HepG2 (cell line): ENCODE measurements around the gene NUP88. TPM values are rescaled to one million over a fixed set of nuclear protein-coding genes. Genes with fewer than 3 reads are reported as not detected.

Source experiments
- CBX1 ChIP-seq: IDR thresholded peaks from one replicate; pipeline ENCODE4 v1.6.1; 2016; ENCODE audit warnings: antibody characterized with exemption, low read depth
- DR1 ChIP-seq: sonication (generic); formaldehyde crosslinking; IDR thresholded peaks from 2 replicates; pipeline ENCODE4 v1.8.0; 2021; ENCODE audit warnings: mild to moderate bottlenecking, missing genetic modification reagents, inconsistent platforms
- ETV6 ChIP-seq: sonication (generic); formaldehyde crosslinking; conservative IDR thresholded peaks from 2 replicates; pipeline ENCODE4 v1.4.0; 2020; ENCODE audit warnings: missing genetic modification reagents
- GPN1 ChIP-seq: sonication (generic); formaldehyde crosslinking; IDR thresholded peaks from 2 replicates; pipeline ENCODE4 v1.5.1; 2020; ENCODE audit warnings: missing genetic modification reagents, borderline replicate concordance
- IKZF4 ChIP-seq: sonication (generic); formaldehyde crosslinking; IDR thresholded peaks from 2 replicates; pipeline ENCODE4 v1.5.1; 2020; ENCODE audit warnings: borderline replicate concordance, mild to moderate bottlenecking, low read depth, missing genetic modification reagents; ENCODE audit errors: not compliant biosample characterization
- PHB2 ChIP-seq: fragments of 450-650 bp; IDR thresholded peaks from 2 replicates; pipeline ENCODE4 v1.6.1; 2018; ENCODE audit not compliant: partially characterized antibody
- POLR2A ChIP-seq, 2 experiments: IDR thresholded peaks; 2 replicates each; pipeline ENCODE4 v1.6.1; 2011; ENCODE audit warnings: low read depth in 2 of 2, low read length in 2 of 2, mild to moderate bottlenecking in 1 of 2, moderate library complexity in 1 of 2; ENCODE audit not compliant: insufficient read depth in 1 of 2
- THAP11 ChIP-seq: IDR thresholded peaks from 2 replicates; pipeline ENCODE4 v1.6.1; 2016; ENCODE audit warnings: missing biosample characterization, missing genetic modification reagents
- ZNF224 ChIP-seq: sonication (generic); formaldehyde crosslinking; IDR thresholded peaks from 2 replicates; pipeline ENCODE4 v1.5.0; 2020; ENCODE audit warnings: mild to moderate bottlenecking, missing genetic modification reagents
- ZNF354B ChIP-seq: sonication (generic); formaldehyde crosslinking; IDR thresholded peaks from 2 replicates; pipeline ENCODE4 v1.8.0; 2022; ENCODE audit warnings: mild to moderate bottlenecking, missing genetic modification reagents
- ZNF670 ChIP-seq: sonication (generic); formaldehyde crosslinking; IDR thresholded peaks from 2 replicates; pipeline ENCODE4 v1.8.0; 2022; ENCODE audit warnings: mild to moderate bottlenecking, missing genetic modification reagents, borderline replicate concordance
- ZNF768 ChIP-seq: sonication (generic); formaldehyde crosslinking; IDR thresholded peaks from 2 replicates; pipeline ENCODE4 v1.4.0; 2020; ENCODE audit warnings: missing genetic modification reagents
- ZNF891 ChIP-seq: sonication (generic); formaldehyde crosslinking; IDR thresholded peaks from 2 replicates; pipeline ENCODE4 v1.5.0; 2020; ENCODE audit warnings: mild to moderate bottlenecking, missing genetic modification reagents
- polyA plus RNA-seq, 8 experiments: library from polyadenylated mRNA; depleted of rRNA in 3 of 8; stranded (reverse) in 7 of 8; unstranded in 1 of 8; fragments of >200 nt; fragmentation: Illumina TruSeq in 4 of 8; extraction: Trizol in 4 of 8; gene quantifications; 2 replicates each; pipeline versions ENCODE4 v1.2.1 to v1.2.3, GENCODE V29; 2011 to 2016; ENCODE audit warnings: low read depth in 4 of 8, missing spikeins in 1 of 8, mixed read lengths in 1 of 8; ENCODE audit not compliant: insufficient read depth in 1 of 8
- total RNA-seq, 5 experiments: library from RNA; depleted of rRNA; stranded (reverse); fragments of >200 nt; fragmentation: Illumina TruSeq; extraction: Trizol; gene quantifications; 2 replicates each; pipeline ENCODE4 v1.2.3, GENCODE V29; 2016; ENCODE audit warnings: low read depth in 1 of 5
- TF ChIP-seq, protein P1 (sequence below): IDR thresholded peaks from 2 replicates; pipeline ENCODE4 v1.6.1; 2016; ENCODE audit warnings: mild to moderate bottlenecking
- TF ChIP-seq, protein P2 (sequence below): sonication (generic); formaldehyde crosslinking; IDR thresholded peaks from 2 replicates; pipeline ENCODE4 v1.5.0; 2020; ENCODE audit warnings: mild to moderate bottlenecking, missing genetic modification reagents, borderline replicate concordance
- TF ChIP-seq, protein P3 (sequence below): IDR thresholded peaks from 2 replicates; pipeline ENCODE4 v1.6.1; 2012; ENCODE audit warnings: low read depth, low read length, improper control_type of control experiment

NUP88 gene
- total and polyA plus RNA-seq, 2 of the 13 experiments (the other 11 are each of a cell fraction or from before 2014, with no cell fraction given) = 48.2 to 130 TPM

GRCh38 chr17:5419959-5420653, 644 bp upstream of the NUP88 start, which contains the start of gene RPAIN (continued):
- peak; percentile 66; the same call in 1 of the 2 replicates for TF ChIP-seq ZNF670
- TF ChIP-seq, protein P1, sequence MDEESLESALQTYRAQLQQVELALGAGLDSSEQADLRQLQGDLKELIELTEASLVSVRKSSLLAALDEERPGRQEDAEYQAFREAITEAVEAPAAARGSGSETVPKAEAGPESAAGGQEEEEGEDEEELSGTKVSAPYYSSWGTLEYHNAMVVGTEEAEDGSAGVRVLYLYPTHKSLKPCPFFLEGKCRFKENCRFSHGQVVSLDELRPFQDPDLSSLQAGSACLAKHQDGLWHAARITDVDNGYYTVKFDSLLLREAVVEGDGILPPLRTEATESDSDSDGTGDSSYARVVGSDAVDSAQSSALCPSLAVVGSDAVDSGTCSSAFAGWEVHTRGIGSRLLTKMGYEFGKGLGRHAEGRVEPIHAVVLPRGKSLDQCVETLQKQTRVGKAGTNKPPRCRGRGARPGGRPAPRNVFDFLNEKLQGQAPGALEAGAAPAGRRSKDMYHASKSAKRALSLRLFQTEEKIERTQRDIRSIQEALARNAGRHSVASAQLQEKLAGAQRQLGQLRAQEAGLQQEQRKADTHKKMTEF = peak; percentile 59; the same call in 1 of the 2 replicates
- TF ChIP-seq ZNF768 (CRISPR knock-in tag) = peak; percentile 66; the same call in 1 of the 2 replicates
- TF ChIP-seq, protein P2, sequence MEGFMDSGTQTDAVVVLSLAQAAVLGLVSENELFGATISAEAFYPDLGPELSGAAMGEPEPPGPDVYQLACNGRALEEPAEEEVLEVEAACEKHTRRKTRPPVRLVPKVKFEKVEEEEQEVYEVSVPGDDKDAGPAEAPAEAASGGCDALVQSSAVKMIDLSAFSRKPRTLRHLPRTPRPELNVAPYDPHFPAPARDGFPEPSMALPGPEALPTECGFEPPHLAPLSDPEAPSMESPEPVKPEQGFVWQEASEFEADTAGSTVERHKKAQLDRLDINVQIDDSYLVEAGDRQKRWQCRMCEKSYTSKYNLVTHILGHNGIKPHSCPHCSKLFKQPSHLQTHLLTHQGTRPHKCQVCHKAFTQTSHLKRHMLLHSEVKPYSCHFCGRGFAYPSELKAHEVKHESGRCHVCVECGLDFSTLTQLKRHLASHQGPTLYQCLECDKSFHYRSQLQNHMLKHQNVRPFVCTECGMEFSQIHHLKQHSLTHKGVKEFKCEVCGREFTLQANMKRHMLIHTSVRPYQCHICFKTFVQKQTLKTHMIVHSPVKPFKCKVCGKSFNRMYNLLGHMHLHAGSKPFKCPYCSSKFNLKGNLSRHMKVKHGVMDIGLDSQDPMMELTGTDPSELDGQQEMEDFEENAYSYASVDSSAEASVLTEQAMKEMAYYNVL = no peak
- 0 out of 2 replicates have a peak, but pooled peaks have one; percentile 66 for TF ChIP-seq ZNF224 (CRISPR knock-in tag)
- TF ChIP-seq GPN1 (CRISPR knock-in tag) = no peak
- TF ChIP-seq, protein P3, sequence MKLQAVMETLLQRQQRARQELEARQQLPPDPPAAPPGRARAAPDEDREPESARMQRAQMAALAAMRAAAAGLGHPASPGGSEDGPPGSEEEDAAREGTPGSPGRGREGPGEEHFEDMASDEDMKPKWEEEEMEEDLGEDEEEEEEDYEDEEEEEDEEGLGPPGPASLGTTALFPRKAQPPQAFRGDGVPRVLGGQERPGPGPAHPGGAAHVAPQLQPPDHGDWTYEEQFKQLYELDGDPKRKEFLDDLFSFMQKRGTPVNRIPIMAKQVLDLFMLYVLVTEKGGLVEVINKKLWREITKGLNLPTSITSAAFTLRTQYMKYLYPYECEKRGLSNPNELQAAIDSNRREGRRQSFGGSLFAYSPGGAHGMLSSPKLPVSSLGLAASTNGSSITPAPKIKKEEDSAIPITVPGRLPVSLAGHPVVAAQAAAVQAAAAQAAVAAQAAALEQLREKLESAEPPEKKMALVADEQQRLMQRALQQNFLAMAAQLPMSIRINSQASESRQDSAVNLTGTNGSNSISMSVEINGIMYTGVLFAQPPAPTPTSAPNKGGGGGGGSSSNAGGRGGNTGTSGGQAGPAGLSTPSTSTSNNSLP = 0 out of 2 replicates have a peak, but pooled peaks have one; percentile 19
- peak; percentile 90 to 95 for TF ChIP-seq POLR2A (IDR thresholded peaks at IDR 0.05; ENCODE audit: insufficient read depth in 1 of 2, low read depth in 2 of 2, low read length in 2 of 2)
- TF ChIP-seq ETV6 (CRISPR knock-in tag) = 0 out of 2 replicates have a peak, but pooled peaks have one; percentile 37
- no peak; the same call in 1 of the 2 replicates for TF ChIP-seq ZNF891 (CRISPR knock-in tag)
- no peak for TF ChIP-seq CBX1
- TF ChIP-seq THAP11 = peak; percentile 94
- no peak for TF ChIP-seq IKZF4 (CRISPR knock-in tag)
- no peak for TF ChIP-seq ZNF354B (CRISPR knock-in tag)
- TF ChIP-seq PHB2 = no peak
- peak; percentile 44; the same call in 1 of the 2 replicates for TF ChIP-seq DR1 (CRISPR knock-in tag)
